ENCODE data around the gene PALM.

PALM gene

DNA sequence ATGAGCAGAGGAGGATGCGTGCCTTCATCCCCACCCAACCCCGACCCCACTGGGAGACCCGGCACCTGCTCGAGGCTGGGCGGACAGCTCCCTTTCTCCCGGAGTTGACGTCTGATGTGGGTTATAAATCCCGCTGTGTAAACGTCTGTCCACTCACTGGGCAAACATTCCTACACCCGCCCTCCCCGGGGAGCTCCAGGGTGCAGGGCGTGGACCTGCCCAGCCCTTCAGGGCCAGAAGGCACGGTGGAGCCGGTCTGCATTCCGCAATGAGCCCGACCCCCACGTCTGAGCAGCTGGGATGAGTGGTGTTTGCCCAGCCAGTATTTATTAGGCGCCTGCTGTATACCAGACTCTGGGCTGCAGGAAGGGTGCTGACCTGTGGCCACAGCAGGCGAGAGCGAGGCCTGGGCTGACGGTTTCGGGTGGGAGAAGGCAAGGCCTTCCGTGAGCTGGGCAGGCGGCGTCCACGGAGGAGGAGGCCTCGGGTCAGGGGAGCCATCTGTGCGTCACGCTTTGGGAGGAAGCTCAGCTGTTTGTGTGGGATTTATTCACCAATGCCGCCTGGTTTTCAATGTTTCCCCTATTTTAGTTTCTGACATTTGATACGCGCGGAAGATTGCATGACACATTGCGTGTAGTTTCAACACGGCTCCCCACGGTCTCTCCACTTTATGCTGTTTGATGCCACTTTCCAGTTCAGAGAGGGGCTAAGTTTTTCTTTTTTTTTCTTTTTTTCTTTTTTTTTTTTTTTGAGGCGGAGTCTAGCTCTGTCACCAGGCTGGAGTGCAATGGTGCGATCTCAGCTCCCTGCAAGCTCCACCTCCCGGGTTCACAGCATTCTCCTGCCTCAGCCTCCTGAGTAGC lies 44.1 kb downstream of the PALM start:
- no peak for DNase-seq (ENCODE audit: low spot score)

DNA sequence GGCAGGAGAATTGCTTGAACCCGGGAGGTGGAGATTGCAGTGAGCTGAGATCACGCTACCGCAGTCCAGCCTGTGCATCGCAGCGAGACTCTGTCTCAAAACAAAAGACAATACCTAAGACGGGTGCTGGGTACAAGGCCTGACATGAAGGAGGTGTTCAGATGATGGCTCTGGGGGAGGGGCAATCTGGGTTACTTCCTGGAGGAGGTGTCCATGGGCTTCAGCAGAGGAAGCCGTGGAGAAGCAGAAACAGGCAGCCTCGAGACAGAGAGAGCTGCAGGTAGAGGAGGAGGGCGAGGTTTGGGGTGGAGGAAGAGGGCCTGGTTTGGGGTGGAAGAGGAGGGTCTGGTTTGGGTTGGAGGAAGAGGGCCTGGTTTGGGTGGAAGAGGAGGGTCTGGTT lies 45.8 kb downstream of the PALM start:
- no peak for DNase-seq (ENCODE audit: low spot score)

DNA sequence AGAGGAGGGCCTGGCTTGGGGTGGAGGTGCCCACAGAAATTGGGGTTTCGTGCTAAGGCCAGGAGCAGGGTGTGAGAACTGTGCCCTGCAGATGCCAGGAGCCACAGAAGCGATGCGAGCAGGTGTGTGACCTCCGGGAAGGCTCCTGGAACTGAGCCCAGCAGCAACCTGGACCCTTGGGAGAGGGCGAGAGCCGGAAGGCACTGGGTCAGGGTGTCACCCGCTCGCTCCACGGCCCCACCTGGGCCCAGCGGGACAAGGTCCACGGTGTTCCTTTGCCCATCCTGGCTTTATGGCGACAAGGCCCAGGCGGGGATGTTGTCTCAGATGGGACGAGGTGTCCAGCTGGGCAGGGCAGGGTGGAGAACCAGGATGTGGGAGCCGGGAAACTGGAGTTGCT lies 46.3 kb downstream of the PALM start:
- DNase-seq (ENCODE audit: low spot score): no peak

GRCh38 chr19:756236-756635 lies 47.5 kb downstream of the PALM start:
- no peak for DNase-seq (ENCODE audit: low spot score)

DNA sequence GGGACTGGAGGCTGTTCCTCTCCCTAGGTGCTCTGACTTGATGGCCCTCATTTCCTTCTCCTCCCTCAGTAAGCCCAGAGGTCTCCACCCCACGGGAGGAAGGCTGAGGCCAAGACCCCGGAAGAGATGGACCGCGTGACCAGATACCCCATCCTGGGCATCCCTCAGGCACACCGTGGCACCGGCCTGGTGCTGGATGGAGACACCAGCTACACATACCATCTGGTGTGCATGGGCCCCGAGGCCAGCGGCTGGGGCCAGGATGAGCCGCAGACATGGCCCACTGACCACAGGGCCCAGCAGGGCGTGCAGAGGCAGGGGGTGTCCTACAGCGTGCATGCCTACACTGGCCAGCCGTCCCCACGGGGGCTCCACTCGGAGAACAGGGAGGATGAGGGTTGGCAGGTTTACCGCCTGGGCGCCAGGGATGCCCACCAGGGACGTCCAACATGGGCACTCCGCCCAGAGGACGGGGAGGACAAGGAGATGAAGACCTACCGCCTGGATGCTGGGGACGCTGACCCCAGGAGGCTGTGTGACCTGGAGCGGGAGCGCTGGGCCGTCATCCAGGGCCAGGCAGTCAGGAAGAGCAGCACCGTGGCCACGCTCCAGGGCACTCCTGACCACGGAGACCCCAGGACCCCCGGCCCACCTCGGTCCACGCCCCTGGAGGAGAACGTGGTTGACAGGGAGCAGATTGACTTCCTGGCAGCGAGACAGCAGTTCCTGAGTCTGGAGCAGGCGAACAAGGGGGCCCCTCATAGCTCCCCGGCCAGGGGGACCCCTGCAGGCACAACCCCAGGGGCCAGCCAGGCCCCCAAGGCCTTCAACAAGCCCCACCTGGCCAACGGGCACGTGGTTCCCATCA lies 48.3 kb downstream of the PALM start:
- DNase-seq (ENCODE audit: low spot score): no peak

- no peak for DNase-seq (ENCODE audit: low spot score)
These were observed 49.3 kb downstream of the PALM start for GRCh38 chr19:757811-758668.

DNA sequence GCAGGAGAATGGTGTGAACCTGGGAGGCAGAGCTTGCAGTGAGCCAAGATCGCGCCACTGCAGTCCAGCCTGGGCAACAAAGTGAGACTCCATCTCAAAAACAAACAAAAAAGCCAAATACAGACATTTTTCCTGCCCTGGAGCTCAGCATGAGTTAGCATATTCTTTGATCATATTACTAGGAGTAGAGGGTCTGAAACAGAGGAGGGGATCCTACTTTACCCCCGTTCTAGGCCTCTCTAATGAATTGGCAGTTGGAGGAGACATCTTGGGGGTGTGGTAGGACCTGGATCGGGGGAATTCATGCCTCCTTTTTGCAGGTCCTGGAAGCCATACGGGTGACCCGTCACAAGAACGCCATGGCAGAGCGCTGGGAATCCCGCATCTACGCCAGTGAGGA lies 54.4 kb downstream of the PALM start:
- no peak for DNase-seq (ENCODE audit: low spot score)

- no peak for DNase-seq (ENCODE audit: low spot score)
These were observed 55.1 kb downstream of the PALM start for GRCh38 chr19:763869-764268.

DNA sequence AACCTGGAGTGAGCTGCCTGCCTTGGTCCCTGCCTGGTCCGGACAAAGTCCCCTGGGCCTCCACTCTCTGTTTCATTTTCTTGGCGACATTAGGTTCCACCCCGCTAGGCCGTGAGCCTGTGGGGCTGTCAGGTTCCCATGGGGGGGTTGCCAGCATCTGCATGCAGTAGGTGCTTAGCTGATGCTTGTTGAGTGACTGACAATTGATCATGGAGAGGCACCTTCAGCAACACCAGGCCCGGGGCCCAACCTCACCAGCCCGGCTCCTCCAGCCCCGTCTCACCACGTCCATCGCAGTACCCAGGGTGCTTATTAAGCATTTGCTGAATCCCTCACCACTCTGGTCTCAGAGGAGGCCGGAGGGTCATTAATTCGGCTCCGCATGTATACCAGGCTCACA lies 55.6 kb downstream of the PALM start:
- no peak for DNase-seq (ENCODE audit: low spot score)

GRCh38 chr19:765179-765738 lies 56.5 kb downstream of the PALM start:
- DNase-seq (ENCODE audit: low spot score): no peak

GRCh38 chr19:768424-768823 lies 59.7 kb downstream of the PALM start:
- no peak for DNase-seq (ENCODE audit: low spot score)

- no peak for DNase-seq (ENCODE audit: low spot score)
These were observed 60.9 kb downstream of the PALM start for GRCh38 chr19:769616-770015.

DNA sequence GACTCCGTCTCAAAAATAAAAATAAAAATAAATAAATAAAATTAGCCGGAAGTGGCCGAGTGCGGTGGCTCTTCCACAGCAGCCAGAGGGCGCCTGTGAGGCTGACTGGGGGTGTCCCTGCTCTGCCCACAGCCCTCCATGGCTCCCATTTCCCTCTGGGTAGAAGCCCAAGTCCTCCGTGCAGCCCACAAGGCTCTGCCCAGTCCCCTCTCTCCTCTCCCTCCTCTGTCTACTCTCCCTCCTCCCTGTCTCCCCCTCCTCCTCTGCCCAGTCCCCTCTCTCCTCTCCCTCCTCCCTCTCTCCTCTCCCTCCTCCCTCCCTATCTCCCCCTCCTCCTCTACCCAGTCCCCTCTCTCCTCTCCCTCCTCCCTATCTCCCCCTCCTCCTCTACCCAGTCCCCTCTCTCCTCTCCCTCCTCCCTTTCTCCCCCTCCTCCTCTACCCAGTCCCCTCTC lies 62.6 kb downstream of the PALM start:
- peak; percentile 80 for DNase-seq (ENCODE audit: low spot score)

DNA sequence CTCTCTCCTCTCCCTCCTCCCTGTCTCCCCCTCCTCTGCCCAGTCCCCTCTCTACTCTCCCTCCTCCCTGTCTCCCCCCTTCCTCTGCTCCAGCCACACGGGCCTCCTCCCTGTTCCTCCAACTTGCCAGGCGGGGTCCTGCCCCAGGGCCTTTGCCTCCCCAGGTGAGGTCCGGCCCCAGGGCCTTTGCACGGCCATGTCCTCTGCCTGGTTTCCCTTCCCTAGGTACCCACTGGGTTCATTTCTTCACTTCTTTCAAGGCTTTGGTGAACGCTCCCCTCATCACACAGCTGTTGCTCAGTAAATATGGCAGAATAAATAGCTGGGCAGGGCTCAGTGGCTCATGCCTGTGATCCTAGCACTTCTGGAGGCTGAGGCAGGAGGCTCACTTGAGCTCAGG lies 63.3 kb downstream of the PALM start:
- DNase-seq (ENCODE audit: low spot score): no peak

DNA sequence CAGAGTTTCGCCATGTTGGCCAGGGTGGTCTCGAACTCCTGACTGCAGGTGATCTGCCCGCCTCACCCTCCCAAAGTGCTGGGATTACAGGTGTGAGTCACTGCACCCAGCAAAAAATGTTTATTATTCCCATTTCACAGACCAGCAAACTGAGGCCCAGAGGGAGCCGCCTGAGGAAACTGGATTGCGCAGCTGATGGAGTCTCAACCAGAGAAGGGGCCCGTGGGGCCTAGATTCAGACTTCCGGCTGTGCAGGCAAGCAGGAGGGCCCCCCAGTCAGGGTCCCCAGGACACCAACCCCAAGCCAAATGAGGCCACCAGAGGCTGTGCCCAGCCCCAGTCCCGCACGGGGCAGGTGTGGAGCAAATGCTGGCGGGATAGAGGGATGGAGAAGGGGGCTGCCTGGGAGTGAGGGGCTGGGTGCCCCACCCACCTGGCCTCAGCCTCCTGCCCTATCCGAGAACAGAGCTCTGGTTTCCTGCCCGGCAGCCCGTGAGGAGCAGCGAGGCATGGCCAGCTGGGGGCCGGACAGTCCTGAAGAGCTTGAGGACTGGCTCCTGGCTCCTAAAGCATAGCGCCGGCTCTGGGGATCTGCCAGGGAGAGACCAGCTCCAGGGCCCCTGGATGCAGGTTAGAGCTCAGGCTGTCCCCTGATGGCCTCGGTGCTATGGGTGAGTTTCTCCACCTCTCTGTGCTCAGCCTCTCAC lies 64.1 kb downstream of the PALM start:
- no peak for DNase-seq (ENCODE audit: low spot score)

GRCh38 chr19:776549-776948 lies 67.8 kb downstream of the PALM start:
- DNase-seq (ENCODE audit: low spot score): no peak

DNA sequence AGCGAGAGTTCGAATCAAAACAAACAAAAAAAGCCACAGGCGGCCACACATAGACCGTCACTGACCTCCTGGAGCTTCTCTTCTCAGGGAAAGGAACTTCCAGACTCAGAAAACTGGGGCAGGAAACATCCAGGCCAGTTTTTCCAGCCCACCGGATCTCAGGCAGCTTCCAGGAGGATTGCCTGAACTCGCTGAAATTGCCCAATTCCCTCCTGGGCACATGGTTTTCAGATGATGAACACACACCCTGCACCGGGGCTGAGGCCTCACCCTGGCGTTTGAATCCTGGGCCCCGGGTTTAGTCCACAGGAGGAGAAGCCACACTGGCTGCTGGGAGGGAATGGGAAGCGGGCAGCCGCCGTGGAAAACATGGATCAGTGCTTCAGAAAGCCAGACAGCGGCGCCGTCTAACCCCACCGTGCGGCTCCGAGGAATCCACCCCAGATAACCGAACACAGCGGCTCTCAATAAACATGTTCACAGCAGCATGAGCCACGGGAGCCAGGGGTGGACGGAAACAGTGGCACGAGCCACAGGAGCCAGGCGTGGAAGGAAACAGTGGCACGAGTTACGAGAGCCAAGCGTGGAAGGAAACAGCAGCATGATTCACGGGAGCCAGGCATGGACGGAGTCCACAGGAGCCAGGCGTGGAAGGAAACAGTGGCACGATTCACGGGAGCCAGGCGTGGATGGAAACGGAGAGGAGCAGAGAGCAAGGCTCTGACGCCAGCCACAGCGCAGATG lies 70.3 kb downstream of the PALM start:
- no peak for DNase-seq (ENCODE audit: low spot score)

DNA sequence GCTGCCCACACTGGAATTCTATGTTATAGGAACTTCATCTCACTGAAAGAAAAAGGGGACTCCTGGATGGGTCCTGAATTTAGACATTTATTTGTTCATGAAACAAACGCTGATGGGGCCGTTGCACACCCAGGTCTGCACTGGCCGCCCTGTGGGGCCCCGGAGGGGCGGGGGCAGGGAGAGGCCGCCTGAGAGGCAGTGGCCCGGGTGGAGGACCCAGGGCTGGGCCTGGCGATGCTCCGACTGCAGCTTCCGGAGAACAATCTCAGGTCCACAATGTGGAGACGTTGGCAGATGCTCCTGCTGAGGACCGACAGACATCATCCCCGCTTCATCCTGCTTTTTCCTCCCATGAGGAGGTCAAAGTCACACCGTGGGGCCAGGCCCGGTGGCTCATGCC lies 72.2 kb downstream of the PALM start:
- DNase-seq (ENCODE audit: low spot score): no peak

DNA sequence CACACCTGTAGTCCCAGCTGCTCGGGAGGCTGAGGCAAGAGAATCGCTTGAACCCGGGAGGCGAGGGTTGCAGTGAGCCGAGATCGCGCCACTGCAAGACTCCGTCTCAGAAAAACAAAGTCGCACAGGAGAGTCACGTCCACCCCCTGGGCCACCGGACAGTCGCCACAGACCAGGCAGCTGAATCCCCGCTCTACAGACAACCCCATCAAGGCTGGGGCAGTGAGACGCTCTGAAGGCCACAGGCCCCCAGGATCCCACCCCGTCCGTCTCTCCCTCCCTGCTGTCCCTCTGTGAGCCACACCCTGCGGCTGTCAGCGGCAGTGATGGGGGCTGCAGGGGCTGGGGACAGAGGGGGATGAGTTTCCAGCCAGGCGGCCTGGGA lies 73.1 kb downstream of the PALM start:
- DNase-seq (ENCODE audit: low spot score): no peak

DNA sequence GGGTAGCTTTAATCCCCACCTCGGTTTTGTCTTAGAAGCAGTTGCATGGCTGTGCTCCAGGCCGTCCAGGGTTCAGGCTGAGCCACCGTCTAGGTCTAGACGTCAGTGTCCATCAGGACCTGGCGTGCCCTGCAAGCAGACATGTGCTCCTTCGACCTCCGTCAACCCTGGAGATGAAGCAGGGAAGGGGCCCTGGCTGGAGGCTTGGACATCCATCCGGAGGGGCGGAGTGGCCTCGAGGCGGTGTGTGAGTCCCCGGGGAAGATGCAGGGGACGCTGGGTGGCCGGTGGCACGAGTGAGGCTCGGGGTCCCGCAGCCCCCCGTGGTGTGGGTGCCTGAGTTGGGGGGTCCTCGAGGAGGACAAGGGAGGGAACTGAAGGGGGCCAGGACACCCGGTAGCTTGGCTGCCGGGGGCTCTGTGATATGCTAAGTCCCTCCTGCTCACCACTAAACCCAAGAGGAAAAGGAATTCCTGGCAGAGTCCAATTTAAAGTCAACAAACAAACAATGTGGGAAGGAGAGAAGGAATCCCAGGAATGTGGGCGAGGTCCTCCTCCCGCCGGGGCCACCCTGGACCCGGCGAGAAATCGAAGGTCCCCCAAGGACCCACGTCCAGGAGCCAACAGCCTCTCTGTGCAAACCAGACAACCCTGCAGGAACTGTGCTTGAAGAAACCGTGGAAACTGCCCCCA lies 73.6 kb downstream of the PALM start:
- DNase-seq (ENCODE audit: low spot score): no peak
